GM21447 (cell line): ENCODE results near the gene C6orf47.
"Not testable (repeated sequence)": the region's sequence is repeated elsewhere in the genome, so short reads cannot be mapped to it uniquely, and the experiment has no call there.

Source experiments
- ATAC-seq: cut with Tn5 transposase; IDR thresholded peaks from one replicate; pipeline ENCODE4 v1.9.1; 2021; ENCODE audit not compliant: unreplicated experiment

The C6orf47 gene, protein sequence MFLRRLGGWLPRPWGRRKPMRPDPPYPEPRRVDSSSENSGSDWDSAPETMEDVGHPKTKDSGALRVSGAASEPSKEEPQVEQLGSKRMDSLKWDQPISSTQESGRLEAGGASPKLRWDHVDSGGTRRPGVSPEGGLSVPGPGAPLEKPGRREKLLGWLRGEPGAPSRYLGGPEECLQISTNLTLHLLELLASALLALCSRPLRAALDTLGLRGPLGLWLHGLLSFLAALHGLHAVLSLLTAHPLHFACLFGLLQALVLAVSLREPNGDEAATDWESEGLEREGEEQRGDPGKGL

DNA sequence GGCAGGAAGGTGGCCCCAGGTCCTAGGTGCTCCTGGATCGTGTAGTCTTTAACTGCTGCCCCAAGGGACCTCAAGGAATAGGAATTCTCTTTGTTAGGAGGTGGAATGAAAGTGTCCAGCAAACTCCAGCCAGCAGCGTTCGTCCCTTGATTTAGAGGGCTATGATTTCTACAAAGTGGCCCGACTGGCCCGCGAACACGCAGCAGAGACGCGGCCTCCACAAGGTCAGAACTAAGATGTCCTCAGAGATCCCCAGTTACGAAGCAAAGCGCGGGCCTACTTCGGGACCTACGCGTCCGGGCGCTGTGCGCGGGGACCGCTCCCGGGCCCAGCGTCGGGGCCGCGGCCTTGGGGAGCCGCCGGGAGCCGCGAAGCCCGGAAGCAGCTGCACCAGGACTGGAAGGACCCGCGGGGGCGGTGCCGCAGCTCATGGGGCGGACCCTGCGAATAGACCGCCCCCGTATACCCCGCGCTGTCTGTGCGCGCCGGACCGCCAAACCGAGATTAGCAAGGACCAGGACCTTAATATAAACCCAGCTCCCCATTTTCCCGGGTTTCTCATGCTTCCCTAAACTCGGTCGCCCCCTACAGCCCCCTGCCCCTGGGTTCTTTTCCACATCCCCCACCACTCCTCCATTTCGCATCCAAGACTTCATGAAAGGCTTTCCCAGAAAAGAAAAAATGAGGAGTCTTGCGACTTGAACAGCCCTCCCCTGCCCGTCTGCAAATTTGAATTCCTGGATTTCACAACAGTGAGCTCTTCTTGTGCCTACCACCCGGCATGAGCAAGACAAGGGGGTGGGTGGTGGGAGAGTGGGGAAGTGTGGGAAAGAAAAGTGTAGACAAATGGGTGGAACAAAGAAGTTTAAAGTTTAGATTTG, at the start of gene C6orf47:
TSS of gene C6orf47 (minus strand) at position 398 of the 881 bp plus-strand sequence. CDS start 831 bp downstream, outside the sequence.
- ATAC-seq = no peak

DNA sequence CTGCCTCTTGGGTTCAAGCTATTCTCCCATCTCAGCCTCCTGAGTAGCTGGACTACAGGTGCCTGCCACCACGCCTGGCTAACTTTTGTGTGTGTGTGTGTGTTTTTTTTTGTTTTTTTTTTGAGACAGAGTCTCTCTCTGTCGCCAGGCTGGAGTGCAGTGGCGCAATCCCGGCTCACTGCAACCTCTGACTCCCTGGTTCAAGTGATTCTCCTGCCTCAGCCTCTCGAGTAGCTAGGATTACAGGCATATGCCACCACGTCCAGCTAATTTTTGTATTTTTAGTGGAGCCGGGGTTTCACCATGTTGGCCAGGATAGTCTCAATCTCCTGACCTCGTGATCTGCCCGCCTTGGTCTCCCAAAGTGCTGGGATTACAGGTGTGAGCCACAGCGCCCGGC, 48.6 kb upstream of the C6orf47 start:
- ATAC-seq = not testable (repeated sequence)

GRCh38 chr6:31708224-31708623, 47.6 kb upstream of the C6orf47 start:
- no peak for ATAC-seq

- ATAC-seq = no peak
Observed at GRCh38 chr6:31707701-31708100, 47.1 kb upstream of the C6orf47 start.

DNA sequence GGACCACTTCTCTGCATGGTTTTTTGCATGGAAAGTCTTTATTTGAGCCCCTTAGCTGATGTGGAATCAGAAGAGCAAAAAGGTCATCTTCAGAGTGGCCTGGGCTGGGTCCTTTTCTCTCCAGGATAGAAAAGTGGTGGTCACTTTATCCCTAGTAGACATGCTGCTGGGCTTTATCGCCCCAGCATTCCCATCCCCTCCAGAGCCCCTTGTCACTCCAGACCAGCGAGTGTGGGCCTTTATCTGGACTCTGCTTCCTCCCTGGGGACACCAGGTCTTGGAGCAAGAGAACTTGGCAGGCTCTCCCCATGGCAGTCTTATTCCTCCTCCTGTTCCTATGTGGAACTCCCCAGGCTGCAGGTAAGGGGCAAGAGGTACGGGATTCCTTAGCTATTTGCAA, 46.0 kb upstream of the C6orf47 start, which contains the start of gene LY6G6F:
TSS of gene LY6G6F (plus strand) at position 268 of the 400 bp plus-strand sequence. CDS start at position 309, 41 bp downstream.
- ATAC-seq = no peak

DNA sequence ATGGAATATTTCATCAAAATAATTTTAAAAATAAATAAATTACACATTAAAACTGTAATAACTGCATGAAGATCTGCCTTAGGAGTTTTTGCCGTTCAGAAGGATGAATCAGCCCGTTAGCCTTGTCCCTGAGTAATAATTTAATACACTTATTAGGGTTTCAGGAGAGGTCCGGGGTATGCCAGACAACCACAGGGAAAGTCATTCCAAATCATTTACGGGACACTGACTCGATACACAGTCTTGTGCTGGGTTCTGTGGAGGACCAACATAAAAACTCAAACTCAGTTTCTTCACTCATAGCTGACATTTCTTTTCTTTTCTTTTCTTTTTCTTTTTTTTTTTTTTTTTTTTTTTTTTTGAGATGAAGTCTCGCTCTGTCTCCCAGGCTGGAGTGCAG, 45.4 kb upstream of the C6orf47 start:
- ATAC-seq = no peak

- ATAC-seq = peak; percentile 91
Observed at GRCh38 chr6:31702819-31703716, 42.5 kb upstream of the C6orf47 start, which contains the start of gene ABHD16A. TSS of gene ABHD16A (minus strand) at chr6:31703324. CDS start at chr6:31703281, 43 bp downstream.

DNA sequence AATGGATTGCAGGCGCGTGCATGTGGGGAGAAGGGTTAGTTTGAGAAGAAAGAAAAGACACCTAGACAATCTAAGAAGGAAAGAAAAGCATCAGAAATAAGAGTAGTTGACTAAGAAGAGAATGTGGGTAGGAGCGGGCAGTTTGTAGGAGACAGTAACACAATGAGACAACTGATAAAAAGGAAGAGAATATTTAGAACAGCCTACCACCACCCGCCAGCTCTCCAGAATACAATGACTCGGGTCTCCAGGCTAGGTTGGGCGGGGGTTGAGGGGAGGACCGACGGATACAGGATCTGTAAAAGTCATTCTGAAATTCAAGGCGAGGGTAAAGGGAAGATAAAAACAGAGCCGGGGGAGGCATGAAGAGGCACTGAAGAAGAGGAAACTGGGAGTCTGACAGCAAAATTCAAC, 41.8 kb upstream of the C6orf47 start:
- ATAC-seq = peak; percentile 11

- ATAC-seq = no peak
Observed at GRCh38 chr6:31701666-31702404, 41.3 kb upstream of the C6orf47 start.

DNA sequence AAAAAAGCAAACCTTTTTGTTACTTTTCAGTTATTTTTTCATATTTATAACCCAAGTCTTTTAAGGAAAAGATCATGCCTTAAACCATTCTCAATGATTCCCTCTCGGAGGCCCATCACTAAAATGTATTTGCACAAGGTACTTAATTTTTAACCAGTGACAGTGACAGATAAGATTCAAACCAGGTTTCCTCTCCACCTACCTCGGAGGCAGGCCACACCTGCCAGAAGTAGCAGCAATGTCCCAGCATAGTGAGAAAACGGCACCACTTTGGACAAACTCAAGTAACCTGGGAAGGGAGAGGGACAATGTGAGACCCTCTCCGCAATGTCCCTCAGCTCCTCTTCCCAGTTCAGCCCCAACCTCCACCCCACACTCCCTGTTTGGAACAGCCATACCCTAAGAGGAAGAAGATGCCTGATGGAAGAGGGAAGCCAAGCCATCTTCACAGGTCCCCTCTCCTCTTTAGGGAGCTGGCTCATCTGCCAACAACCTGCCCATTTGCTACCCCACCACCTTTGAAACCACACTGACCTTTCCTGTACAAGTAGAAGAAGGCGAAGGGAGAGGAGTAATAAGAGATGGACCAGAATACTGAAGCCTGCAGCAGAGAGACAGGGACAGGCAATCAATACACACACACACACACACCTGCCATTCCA, 40.3 kb upstream of the C6orf47 start:
- ATAC-seq = no peak

- no peak for ATAC-seq
Observed at GRCh38 chr6:31697555-31697954, 37.0 kb upstream of the C6orf47 start.

DNA sequence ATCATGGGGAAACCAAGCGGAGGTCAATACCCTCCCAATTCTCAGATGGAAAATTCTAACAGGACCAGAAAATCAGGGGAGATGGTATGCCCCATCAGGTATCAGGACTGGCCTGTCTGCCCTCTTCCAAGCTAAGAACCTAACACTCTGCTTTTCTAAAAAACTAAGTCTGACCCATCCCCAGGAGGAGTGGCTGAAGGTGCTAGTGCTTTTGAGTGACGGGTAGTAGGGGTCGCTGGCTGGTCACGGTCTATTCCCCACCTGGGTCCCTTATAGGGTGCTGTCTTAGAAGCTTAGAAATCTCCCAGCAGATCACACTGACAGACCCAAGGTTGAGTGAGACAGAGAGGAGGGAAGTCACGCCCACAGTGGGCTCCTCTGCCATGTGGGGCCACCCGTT, 33.0 kb upstream of the C6orf47 start:
- no peak for ATAC-seq

GRCh38 chr6:31692886-31693285, 32.3 kb upstream of the C6orf47 start:
- ATAC-seq = no peak

DNA sequence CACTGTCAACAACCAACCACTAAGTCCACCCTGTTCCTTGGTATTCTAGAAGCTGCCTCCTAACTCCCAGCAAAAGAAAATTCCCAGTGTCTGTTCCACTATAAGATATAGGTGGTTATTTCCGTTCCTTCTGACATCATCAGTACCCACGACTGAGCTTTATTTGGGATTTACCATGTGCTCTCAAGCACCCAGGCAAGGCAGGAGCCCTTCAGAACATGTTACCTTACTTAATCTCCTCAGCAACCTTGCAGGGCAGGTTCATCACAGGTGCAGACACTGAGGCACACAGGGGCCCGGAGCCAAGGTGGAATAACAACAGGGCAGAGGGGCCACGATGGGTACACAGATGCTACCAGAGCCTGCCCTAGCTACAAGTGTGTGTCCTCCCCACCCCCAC, 31.8 kb upstream of the C6orf47 start:
- no peak for ATAC-seq

DNA sequence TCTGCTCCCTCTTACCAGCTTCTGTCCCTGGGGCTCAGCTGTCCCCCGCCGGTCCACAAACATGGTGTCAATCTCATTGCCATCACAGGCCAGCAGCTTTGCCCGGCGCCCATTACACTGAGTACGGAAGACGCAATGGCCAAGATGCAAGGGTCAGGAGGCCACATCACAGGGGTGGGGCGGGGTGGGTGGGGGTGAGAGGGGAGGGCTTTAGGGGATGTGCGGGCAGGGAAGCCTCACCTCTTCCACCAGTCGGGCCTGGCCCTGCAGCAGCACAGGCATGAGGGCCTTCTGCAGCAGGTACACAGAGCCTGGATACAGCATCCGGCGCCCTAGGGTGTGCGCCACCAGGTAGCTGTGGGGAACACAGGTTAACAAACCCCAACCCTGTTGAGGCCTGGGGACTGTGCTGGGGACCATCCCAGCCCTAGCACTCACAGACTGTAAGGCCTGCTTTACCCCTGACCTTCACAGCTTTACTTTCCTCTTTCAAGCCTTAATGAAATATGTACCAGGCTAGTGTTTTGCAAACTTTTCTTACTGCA, 31.1 kb upstream of the C6orf47 start:
- no peak for ATAC-seq

DNA sequence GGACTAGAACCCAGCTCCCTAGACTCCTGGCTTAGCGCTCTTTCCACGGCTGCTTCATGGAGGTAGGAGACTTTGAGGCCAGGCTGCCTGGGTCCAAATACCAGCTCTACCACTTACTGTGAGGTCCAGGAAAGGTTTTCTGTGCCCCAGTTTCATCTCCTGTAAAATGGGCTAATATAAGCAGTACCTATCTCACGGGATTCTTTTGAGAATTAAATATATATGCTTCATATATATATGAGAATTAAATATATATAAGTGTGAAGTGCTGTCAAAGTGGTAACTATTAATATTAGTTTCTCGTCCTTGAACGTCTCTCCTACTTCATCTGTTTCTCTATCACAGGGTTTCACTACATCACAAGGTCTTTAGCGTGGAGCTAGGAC, 30.5 kb upstream of the C6orf47 start:
- ATAC-seq = no peak

- ATAC-seq = no peak
Observed at GRCh38 chr6:31690231-31691077, 29.9 kb upstream of the C6orf47 start.
